NCI-H2107 (cell line): ENCODE data around the gene BICDL1.
A peak's percentile ranks its signal among the peaks of the same experiment; 100 is the strongest.
"Not testable (repeated sequence)": the region's sequence is repeated elsewhere in the genome, so short reads cannot be mapped to it uniquely, and the experiment has no call there.

ENCODE experiments used
- DNase-seq: peaks from one replicate; lab custom pipeline; 2025; lab: John Stamatoyannopoulos, UW

BICDL1 gene

DNA sequence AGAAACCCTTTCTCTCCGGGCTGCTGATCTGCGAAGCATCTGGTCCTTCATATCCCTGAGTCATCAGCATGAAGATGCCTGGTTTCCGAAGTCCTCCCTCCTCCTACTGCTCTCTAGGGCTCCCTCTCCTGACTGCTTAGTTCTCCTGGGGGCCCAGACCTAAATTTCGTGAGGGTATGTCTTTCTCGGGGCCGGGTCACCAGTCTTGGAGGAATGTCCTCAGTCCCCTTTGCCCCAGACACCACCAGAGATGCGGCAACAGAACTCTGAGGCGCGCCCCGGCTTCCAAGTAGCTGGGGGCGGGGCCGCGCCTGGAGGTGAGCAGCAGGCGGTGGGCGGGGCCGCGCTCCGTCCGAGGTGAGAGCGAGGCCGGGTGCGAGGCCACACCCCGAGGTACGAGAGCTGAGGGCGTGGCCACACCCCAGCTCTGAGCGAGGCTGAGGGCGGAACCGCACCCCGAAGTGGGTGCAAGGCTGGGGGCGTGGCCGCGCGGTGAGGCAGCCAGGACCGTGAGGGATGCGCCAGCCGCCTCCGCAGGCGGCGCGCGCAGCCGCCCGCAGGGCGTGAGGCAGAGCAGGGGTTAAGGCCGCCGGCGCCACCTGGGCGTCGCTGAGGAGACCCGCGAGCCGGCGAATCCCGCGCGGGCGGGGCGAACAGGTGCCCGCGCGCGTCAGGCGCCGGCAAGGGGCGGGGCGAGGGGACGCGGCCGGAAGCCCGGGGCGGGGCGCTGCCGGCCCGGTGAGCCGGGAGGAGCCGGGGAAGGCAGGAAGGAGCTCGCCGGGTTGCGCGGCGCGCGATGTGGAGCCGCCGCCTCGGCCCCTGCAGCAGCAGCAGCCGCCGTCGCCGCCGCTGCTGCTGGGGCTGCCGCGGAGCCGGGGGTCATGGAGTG is at the start of gene BICDL1:
TSS of gene BICDL1 (plus strand) at position 765 of the 889 bp plus-strand sequence. CDS start 633 bp downstream, outside the sequence.
- peak; percentile 97 for DNase-seq

GRCh38 chr12:119940897-119941296 is 48.1 kb upstream of the BICDL1 start:
- no peak for DNase-seq

GRCh38 chr12:119942386-119942785 is 46.6 kb upstream of the BICDL1 start:
- no peak for DNase-seq

GRCh38 chr12:119946213-119946612 is 42.8 kb upstream of the BICDL1 start:
- no peak for DNase-seq

DNA sequence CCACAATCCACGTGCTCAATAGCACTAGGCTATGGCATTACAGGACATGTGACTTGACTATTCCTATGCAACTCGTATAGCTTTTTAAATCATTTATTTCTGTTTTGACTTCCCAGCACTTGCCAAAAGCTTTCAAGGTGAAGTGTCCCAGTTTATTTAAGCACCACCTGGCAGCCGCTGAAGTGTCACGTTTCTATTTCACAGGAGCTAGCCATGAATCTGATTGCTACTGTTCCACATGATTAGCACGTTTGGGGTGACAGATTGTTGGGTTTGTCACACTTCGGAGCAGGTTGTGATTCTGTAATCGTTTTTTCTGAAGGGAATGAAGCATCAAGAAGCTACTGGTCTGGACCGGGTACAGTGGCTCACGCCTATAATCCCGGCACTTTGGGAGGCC is 39.9 kb upstream of the BICDL1 start:
- peak; percentile 80 for DNase-seq

- peak; percentile 25 for DNase-seq
These were observed 39.4 kb upstream of the BICDL1 start for GRCh38 chr12:119949594-119949993.

DNA sequence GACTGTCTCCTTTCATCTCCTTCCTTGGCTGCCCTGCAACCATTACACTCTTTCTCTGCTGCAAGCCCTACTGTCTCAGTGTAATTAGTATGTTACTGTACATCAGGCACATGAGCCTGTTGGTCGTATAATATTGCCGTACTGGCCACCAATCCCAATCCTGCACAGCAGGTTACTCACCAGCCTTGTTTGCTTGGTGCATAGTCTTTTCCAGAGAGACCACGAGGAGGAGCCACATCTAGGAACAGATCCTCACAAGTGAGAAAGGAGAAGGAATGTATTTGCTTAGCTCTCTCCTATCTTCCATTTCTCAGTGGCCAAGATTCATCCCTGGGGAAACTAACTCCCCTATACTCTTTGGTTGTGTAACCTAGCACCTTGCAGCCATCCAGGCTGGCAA is 33.0 kb upstream of the BICDL1 start:
- DNase-seq, result no peak

- no peak for DNase-seq
These were observed 31.9 kb upstream of the BICDL1 start for GRCh38 chr12:119957135-119957534.

GRCh38 chr12:119959435-119959834 is 29.6 kb upstream of the BICDL1 start:
- no peak for DNase-seq

DNA sequence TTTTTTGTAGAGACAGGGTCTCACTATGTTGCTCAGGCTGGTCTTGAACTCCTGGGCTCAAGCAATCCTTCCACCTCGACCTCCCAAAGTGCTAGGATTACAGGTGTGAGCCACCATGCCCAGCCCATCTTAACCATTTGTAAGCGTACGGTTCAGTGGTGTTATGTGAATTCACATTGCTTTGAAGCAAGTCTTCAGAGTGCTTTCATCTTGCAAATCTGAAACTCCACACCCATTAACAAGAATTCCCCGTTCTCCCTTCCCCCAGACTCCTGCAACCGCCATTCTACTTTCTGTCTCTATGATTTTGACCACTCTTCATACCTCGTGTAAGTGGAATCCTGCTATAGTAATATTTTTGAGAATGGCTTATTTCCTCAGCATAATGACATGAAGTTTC is 24.9 kb upstream of the BICDL1 start:
- no peak for DNase-seq

DNA sequence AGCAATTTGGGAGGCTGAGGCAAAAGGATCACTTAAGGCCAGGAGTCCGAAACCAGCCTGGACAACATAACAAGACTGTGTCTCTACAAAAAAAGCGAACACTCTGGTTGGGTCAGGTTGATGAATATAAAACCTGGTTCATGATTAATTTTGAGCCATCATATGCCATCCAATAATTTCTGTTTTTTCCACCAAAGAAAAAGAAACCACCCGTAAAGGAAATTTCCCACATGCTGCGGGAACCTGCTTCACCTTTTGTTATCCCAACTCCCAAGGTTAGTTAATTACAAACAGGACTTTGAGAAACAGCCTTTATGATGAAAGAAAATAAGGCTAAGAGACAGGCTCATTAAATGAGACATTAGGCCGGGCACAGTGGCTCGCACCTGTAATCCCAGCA is 24.1 kb upstream of the BICDL1 start:
- no peak for DNase-seq

DNA sequence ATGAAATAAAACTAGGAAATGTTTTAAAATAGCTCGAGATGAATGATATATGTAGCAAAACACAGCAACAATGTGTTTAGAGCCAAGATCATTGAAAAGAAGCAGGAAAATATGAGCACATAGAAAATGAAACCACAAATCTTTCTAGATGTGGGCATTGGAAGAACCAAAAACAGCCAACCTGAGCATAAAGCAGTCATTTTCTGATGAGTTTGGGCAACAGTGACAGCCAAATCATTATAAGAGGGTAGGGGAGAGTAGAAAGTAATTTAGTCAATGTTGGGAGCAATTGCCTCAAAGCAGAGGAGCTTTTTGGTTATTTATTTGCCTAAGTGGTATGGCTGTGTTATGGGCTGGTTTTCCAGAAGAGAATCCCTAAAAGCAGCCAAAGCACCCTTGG is 8.8 kb upstream of the BICDL1 start:
- DNase-seq, result no peak

DNA sequence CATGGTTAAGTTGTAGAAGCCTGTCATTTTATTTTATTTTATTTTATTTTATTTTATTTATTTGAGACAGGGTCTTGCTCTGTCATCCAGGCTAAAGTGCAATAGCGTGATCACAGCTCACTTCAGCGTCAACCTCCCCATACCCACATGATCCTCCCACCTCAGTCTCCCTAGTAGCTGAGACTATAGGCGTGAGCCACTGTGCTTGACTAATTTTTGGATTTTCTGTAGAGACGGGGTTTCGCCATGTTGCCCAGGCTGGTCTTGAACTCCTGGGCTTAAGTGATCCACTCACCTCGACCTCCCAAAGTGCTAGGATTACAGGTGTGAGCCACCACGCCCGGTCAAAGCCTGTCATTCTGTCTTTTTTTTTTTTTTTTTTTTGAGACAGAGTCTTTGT is 8.3 kb upstream of the BICDL1 start:
- DNase-seq, result not testable (repeated sequence)

DNA sequence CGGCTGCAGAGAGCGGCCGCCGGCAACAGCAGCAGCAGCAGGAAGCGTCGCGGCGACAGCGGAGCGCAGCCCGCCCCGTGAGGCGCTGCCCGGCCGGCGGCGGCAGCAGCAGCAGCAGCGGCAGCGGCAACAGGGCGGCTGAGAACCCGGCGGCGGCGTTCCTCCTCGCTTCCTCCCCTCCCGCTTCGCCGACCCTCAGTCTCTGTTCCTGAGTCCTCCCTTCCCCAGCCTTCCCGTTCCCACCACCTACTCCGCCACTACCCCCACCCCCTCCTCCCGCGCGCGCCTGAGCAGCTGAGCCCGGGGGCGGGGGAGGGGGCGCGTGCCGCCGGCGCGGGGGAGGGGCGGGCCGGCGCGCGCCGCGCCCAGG is 310 bp downstream of the BICDL1 start:
- DNase-seq, result peak; percentile 39

DNA sequence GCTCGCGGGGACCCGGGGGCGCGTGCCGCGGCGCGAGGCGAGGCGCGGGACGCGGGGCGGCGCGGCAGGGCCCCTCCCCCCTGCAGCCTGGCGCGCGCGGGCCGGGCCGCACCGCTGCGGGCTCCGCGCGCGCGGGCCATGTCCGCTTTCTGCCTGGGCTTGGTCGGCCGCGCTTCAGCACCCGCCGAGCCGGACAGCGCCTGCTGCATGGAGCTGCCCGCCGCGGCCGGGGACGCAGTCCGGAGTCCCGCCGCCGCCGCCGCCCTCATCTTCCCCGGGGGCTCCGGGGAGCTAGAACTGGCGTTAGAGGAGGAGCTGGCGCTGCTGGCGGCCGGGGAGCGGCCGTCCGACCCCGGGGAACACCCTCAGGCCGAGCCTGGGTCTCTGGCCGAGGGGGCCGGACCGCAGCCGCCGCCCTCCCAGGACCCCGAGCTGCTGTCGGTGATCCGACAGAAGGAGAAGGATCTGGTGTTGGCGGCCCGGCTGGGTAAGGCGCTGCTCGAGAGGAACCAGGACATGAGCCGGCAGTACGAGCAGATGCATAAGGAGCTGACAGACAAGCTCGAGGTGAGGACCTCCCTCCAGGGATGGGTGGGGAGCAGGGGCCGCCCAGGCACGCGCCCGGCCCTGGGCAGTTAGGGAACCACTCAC is 820 bp downstream of the BICDL1 start:
- no peak for DNase-seq

- DNase-seq, result no peak
These were observed 1.4 kb downstream of the BICDL1 start for GRCh38 chr12:119990382-119990874.

DNA sequence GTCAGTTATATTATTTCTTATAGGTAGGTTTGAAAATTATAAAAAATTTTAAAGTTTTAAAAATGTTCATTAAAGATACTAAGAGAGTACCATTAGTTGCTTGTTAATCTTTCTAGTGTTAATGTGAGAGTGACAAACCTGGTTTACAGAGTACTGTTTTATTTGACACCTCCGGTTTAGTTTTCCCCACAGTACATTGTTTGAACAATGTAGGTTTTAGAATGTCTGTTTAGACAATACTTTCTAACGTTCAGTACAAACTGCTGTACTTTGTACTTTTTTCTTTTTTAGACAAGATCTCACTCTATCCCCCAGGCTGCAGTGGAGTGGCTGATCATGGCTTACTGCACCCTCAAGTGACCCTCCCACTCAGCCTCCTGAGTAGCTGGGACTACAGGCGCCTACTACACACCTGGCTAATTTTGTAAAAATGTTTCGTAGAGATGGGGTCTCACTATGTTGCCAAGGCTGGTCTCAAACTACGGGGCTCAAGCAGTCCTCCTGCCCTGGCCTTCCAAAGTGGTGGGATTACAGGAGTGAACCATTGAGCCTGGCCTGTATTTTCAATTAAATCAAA is 3.2 kb downstream of the BICDL1 start:
- DNase-seq, result no peak

DNA sequence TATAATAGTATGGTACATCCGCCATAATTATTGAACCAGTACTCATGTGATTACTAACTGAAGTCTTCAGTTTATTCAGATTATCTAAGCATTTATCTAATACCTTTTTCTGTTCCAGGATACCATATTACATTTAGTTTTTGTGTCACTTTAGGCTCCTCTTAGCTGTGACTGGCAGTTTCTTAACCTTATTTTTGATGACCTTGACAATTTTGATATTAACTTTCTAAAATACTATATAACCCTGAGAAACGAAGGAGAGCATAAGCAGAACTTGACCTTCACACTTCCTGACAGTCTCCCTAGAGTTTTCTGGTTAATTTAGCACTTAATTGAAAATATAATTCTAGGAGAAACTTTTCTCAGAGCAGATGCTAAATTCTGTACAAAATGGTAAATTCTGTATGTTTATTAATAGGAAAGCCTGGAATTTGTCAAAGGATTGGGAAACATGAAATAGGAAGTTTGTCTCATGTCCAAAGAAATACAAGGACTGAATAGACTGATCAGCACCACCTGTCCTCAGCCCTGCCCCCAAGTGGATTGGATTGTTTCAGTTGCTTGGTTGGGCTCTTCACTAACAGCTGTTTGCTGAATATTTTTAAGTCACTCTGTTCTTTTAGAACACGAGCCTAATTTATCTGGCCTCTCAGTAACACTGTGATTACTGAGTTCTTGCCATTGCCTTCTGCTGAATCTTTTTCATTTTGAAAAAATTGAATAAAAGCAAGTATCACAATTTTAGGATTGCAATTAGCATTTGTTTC is 6.0 kb downstream of the BICDL1 start:
- DNase-seq, result no peak

DNA sequence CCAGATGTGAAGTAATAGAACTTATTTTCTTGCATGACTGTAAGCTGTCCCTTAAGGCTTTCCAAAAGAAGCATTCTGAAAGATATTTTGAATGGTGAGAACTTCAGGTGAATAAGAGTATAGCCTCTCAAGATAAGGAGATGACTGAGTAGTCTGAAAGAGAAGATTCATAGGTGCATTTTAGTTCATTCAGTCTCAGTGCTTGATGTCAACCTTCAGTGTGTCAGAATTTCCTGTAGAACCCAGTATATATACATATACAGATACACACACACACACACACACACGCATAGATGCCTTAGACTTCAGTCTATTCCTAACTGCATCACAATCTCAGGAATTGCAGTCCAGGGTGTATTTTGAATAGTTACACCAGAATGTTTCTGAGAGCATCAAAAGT is 7.4 kb downstream of the BICDL1 start:
- DNase-seq, result no peak

GRCh38 chr12:119998471-119999245 is 9.6 kb downstream of the BICDL1 start:
- no peak for DNase-seq

DNA sequence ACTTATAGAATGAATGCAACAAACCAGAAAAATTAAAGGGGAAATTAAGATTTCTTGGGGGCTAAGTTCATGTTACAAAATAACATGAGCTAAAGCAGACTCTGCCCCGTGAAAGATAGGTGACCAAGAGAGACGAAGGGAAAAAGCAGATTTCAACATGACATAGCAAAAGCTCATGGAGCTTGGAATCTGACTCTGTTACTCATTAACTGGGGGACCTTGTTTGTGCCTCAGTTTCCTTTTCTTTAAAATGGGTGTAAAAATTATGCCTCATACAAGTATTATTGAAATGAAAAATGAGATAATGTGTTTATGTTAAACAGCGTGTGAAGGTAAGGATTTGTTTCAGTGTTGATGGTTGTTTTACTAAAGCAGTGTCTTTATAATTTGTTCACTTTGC is 11.5 kb downstream of the BICDL1 start:
- DNase-seq, result no peak
